Prostate gland (tissue), 2 donors: ENCODE data around the gene ATRN.

ENCODE experiments used
- CTCF ChIP-seq, 4 experiments: fragments of 200-600 bp in 2 of 4; fragments of 450-650 bp in 2 of 4; sonication (generic) in 2 of 4; IDR thresholded peaks; 1 replicate in 3 of 4; 2 replicates in 1 of 4; pipeline ENCODE4 v1.5.1; 2016 to 2019; ENCODE audit warnings: antibody characterized with exemption in 4 of 4, mild to moderate bottlenecking in 2 of 4, moderate library complexity in 2 of 4
- POLR2A ChIP-seq: fragments of 450-650 bp; IDR thresholded peaks from one replicate; pipeline ENCODE4 v1.6.1; 2016; ENCODE audit warnings: antibody characterized with exemption, mild to moderate bottlenecking
- POLR2AphosphoS5 ChIP-seq: sonication (generic); formaldehyde crosslinking; IDR thresholded peaks from one replicate; pipeline ENCODE4 v1.6.1; 2017; ENCODE audit warnings: antibody characterized with exemption

GRCh38 chr20:3670945-3671344 lies 200.1 kb downstream of the ATRN start:
- no peak for TF ChIP-seq CTCF (IDR thresholded peaks at IDR 0.05)
- no peak for TF ChIP-seq POLR2AphosphoS5
- TF ChIP-seq POLR2A: no peak
